HG02943 (cell line): Measurements from ENCODE around the gene PDIA3.
"Not testable (repeated sequence)": the region's sequence is repeated elsewhere in the genome, so short reads cannot be mapped to it uniquely, and the experiment has no call there.

Source experiments
- ATAC-seq: cut with Tn5 transposase; IDR thresholded peaks from one replicate; pipeline ENCODE4 v1.9.1; 2021; ENCODE audit warnings: mild to moderate bottlenecking, low read depth, moderate library complexity; ENCODE audit not compliant: unreplicated experiment

The PDIA3 gene

DNA sequence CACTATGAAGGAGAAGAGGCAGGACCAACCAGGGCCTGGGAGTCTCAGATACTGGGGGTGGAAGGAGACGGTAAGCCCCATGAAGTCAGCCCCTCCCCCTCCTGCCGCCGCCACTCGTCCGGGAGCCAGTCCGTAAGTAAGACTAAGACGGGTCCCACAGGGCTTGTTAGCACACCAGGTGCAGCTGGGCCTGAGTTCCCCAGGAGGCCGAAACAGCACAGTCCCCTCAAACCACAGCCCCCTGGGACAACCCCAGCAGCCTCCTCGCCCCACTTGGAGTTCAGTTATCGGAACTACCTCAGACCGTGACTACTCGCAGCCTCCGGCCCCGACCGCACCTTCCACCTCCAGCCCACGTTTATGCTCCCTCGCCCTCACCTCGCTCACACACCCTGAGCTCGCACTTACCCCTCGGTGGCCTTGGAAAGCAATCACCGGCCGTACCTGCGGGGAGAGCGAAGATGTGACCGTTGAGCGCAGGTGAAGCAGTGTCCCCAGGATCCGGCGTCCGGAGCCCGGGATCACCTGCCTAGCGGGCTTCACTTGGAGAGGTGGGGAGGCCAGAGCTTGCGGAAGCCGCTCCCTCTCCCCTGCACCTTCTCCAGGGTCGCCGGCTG is 30.0 kb downstream of the PDIA3 start:
- peak; percentile 56 for ATAC-seq

DNA sequence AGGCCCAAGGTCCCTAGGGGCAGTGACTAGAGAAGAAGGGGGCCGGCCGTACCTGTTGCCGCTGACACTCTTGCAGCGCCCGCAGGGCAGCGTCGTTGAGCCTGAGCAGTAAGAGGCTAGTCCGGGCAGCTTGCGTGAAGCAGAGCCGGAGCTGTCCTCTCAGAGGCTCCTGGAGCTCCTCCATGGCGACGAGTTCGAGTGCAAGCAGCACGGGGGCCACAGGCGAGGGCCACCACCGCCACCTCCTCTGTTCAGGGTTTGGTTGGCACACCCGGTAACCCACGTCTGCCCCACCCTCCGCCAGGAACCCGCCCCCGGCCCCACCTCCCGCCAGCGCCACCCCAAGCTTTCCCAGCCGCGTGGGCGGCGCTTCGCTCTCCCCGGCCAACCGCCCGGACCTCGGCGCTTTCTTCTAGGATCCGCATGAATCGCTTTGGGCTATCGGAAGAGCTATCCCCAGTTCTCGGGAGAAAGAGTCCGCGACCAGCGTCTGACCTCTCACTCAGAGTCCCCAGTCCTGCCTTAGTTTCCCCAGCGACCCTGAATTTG is 30.6 kb downstream of the PDIA3 start, which contains the start of gene ELL3:
Gene ELL3, minus strand, starts transcription at position 249 of the 549 bp plus-strand sequence. Its CDS starts 65 bp downstream, at position 184.
- ATAC-seq = peak; percentile 34

DNA sequence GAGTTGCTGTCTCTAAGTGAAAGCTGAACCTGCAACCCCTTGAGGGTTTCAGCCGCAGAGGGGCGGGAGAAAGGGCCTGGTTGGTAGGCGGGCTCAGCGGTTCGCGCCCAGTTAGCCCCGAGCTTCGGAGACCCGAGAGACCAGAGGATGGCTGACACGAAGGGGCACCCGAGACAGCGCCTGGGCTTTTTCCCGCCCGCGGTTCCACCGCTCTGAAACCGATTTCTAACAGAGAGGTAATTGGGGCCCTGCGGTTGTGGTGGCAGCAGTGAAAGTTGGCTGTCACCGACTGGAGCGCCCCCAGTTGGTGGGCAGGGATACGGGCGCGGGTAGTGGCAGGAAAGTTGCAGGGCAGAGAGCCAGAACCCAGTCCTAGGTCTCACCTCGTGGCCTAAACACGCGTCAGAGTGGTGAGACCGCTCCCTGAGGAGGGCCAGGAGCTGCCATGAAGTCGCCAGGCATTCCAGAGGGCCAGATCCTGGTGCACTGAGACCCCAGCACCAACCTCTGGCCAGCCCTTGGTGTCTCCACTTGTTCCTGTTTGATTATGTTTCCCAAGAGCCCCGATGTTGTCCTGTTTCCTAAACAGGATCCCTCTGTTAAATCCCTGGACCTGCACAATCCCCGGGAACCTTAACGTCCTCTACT is 31.2 kb downstream of the PDIA3 start:
- peak; percentile 62 for ATAC-seq

DNA sequence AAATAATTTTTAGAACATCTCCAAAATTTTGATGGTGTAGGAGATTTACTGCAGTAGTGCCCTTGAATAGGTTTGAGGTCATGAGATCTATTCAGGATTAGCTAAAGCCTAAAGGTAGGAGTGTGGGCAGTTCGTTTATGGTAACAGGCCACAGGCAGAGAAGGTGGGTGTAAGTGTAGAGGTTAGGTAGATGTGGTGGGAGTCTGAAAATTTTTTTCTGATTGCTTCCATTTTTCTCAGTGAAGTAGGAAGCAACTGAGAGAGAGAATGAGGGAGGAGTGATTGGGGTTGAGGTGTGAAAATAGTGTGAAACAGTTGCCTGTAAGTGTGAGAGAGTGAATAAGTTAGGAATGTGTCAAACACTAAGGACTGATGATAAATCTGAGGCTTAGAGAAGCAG is 32.8 kb downstream of the PDIA3 start:
- ATAC-seq = no peak

DNA sequence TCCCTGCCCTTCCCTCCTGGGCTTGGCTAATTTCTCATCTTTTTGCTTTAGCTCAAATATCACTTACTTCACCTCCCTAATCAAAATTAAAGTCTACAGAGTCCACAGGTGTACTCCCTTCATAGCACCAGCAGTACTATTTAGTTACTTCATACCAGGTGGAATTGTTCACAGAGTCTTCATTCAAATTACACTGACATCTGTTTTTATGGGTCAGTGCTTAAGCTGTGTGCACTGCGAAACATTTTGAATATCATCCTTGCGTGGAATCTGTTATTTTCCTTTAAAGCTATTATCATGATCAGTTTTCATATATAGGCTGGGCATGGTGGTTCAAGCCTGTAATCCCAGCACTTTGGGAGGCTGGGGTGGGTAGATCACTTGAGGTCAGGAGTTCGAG is 43.2 kb downstream of the PDIA3 start:
- no peak for ATAC-seq

DNA sequence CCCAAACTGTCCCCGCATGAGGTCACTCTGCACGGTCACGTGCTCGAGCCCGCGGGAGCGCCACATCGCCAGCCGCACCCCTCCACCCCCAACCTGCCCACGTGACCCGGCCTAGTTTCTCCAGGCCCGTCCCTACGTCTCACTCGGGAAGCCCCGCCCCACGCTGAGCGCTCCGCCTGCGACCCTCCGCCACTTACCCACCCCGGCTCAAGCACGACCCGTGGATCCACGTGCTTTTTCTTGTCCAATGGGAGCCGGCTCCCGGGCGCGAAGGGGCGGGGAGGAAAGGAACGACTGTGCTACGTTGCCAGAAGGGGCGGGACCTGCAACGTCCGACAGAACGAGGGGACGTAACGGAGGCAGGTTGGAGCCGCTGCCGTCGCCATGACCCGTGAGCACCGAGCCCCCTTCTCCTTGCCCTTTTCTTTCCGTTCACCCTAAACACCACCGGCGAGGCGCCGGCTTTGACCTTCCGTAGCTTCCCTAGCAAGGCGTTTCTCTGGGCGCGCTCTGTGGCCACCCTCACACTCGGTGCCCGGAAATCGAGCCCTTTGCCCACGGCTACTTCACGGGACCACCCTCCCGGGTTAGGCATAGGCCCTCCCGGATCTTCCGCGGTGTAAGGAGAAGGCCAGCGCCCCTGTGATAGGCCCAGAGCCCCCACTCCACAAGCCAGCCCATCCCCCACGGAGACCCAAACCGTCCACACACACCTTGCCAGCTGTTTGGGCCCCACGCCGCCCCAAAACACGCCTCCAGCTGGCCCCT is 45.9 kb downstream of the PDIA3 start, which contains the start of gene SERF2:
Gene SERF2, plus strand, starts transcription at position 328 of the 768 bp plus-strand sequence. Its CDS starts 57 bp downstream, at position 385.
- ATAC-seq = peak; percentile 84

DNA sequence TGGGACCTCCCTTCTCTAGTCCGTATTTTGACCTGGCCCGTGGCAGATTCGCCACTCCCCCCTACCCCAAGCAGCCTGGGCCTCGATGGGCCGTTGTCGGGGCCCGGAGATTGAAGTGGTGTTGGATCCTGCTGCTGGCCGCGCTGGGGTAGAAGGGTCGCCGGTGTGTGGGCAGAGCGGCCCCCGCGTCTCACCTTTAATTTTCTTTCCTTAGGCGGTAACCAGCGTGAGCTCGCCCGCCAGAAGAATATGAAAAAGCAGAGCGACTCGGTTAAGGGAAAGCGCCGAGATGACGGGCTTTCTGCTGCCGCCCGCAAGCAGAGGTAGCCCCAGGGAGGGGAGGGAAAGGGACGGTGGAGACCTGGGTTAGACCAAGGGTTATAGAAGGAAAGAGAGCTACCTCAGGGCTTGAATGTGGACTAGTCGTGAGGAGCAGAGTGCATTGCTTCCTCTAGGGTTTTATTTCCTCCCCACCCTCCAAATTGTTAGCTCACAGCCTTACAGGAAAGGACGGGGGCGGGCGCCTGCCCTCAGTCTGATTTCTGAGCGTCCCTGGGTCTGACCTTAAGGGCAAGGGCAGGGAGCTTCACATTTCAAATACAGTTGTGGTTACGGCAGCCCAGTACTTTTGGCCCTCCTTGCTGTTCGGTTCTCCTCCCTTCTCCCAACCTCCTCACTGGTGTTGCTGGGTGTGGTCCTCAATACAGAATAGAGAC is 46.7 kb downstream of the PDIA3 start:
- ATAC-seq = no peak

DNA sequence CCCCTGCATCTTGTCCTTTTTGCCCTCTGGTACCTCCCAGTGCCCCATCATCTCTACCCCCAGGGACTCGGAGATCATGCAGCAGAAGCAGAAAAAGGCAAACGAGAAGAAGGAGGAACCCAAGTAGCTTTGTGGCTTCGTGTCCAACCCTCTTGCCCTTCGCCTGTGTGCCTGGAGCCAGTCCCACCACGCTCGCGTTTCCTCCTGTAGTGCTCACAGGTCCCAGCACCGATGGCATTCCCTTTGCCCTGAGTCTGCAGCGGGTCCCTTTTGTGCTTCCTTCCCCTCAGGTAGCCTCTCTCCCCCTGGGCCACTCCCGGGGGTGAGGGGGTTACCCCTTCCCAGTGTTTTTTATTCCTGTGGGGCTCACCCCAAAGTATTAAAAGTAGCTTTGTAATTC is 47.4 kb downstream of the PDIA3 start:
- no peak for ATAC-seq

DNA sequence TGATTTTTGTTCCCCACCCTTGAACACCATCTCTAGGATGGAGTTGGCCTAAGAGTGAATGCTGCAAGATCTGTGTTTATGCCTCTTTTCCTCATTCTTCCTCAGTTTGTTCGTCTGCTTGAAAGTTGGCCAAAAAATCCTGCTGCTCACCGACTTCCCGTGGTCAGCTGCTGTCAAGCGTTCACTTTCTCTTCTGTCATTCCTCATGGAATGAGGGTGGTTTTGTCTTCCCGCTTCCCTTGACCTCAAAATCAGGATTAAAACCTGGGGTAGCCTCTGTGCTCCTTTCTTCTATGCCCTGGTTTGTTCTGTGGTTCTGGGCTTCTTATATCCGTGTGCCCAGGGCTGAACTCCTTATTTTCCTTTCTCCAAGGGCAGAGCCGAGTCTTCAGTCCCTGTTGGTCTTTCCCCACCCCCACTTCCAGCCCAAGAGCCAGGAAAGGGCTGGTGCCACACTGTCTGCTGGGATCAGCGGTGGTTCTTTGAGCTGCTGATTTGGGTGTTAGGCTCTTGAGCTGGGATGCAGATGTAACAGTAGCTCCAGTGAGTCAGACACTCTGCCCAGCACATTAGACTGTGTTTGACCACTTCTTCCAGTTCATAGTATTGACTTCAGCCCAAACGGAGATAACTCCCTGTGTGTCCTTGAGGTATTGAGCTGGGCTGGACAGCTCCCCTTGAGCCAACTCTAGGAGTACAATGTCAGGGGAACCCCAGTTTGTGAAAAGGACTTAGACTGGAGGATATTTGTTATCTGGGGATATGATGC is 48.2 kb downstream of the PDIA3 start:
- no peak for ATAC-seq

DNA sequence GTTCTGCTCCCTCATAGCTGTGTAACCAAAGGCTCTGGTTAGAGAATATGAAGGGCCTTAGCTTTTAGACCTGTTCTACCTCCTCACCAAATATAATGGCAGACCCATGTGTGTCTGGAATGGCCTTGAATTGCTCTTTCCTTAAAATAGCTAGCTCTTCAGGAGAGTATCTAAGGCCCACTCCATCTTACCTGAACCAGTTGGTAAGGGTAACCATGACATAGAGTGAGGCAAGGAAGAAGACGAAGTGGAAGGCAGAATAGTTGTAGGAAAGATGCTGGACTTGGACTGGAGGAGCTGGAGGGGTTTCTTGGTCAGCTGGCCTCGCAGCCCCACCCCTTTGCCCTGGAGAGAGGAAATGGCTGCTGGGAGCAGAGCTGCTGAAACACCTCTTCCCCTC is 49.0 kb downstream of the PDIA3 start:
- ATAC-seq = no peak

DNA sequence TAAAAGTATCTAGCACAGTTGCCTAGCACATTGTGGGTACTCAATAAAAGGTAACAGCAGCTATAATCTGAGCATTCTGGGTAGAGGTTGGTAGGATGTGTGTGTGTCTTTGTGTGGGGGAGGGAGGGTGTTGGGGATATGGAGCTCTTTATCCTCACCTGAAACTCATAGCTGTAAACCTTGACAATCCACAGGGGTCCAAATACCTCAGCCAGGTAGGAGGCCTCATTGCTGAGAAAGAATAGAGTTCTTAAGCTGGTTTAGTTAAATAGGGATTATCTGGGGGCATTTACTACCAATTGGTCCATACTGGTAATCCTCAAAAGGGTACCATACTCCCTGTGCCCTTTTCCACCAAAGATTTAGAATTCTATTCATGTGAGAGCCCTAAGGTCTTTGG is 49.8 kb downstream of the PDIA3 start:
- ATAC-seq = no peak

DNA sequence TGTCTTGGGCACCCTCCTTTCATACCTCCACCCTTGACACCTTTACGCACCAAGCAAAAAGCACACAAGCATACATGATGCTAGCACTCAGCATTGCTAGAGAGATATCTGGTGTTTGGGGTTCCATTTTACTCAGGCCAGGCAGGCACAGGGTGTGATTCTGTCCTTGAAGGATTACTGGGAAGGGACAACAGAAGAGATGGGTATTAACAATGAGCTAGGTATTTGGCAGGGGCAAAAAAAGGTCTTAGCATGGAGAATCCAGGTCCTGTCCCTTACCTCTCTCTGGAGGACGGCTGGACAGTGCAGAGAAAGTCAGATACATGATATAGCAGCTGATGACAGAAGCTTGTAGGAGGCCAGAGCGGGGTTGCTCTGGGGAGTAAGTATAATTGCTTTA is 50.3 kb downstream of the PDIA3 start:
- no peak for ATAC-seq

DNA sequence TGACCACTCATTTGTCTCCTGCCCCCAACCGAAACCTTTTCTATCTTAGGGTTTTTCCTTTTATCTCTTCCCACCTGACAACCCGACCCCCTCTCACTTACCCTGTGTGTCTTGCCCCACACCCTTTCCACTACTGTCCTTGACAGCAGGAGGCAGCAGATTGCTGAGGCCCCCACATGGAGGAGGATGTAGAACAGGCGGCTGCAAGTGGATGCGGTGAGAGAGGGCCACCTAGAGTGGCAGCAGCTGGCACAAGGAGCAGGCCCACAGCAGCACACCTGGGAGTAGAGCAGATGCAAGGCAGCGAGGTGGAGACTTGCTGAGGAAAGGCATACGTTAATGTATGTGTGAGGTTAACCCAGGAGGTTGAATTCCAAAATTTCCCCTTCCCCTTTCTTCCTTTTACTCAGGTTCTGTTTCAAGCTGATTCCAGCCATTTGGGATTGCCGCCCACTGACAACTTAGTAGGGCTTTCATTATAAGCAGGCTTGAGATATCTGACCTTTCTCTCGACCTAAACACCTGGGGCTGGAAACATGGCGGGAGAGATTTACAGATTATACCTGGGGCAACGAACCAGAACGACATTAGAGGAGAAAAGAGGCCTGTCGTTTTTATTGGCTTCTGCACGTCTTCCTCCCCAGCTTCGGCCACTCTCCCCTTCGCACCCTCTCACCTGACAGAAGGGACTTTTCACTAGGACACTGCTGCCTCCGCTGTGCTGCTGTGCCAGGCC is 53.1 kb downstream of the PDIA3 start:
- ATAC-seq = no peak

DNA sequence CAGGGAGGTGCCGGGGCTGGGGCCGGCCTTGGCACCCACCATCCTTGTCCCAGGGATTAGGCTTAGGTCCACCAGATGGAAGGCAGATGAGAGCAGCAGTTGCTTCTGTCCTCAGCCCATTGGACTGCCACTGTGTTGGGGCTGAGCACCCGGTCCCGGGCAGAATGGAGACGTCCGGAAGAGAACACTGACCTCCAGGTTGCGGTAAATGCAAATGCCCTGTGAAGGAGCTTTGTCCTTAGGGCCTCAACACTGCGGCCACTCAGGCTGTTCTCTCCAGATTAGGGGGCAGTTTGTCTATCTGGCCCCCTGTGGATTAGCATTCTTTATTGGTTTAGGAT is 53.7 kb downstream of the PDIA3 start, which contains the start of gene SERINC4:
Gene SERINC4, minus strand, starts transcription at position 276 of the 341 bp plus-strand sequence. Its CDS starts 234 bp downstream, at position 42.
- ATAC-seq = no peak

DNA sequence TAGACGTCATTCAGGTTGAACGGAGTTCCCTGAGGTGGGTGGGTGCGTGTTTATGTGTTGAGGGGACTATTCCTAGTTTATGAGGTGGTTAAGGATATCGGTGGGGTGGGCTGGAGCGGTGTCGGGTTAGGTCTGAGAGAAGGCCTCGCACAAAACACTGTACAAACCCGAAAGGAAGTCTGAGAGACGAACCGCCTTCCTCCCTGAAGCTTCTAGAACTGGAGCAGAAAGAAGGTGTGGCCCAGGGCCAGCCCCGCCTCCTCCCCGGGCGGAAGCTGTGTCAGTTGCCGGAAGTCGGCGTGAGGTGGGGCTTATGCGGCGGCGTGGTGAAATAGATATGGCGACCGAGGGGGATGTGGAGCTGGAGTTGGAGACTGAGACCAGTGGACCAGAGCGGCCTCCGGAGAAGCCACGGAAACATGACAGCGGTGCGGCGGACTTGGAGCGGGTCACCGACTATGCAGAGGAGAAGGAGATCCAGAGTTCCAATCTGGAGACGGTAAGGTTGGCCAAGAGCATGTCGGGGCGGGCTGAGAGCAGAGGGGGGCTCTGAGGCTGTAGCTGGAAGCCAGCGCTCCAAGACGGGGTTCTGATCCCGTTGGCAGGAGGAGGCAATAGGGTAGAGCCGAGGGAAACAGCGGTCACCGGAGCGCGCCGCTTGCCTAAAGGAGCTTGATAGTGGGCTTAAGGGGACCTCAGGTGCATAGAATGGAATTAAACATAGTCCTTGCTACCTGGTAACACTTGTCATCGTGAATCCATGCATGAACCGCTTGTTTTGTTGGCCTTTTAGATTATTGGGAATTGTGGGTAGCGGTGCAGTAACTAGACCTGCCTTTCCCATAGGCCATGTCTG is 54.3 kb downstream of the PDIA3 start, which contains the start of gene HYPK:
Gene HYPK, plus strand, starts transcription at position 314 of the 856 bp plus-strand sequence. Its CDS starts 24 bp downstream, at position 338.
- peak; percentile 79 for ATAC-seq

DNA sequence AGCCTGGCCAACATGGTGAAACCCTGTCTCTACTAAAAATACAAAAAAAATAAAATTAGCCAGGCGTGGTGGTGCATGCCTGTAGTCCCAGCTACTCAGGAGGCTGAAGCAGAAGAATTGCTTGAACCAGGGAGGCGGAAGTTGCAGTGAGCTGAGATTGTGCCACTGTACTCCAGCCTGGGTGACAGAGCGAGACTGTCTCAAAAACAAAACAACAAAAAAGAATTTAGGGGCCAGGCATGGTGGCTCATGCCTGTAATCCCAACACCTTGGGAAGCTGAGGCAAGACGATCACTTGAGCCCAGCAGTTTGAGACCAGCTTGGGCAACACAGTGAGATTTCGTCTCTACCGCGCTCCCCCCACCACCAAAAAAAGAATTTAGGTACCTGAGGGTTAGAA is 56.4 kb downstream of the PDIA3 start:
- ATAC-seq = not testable (repeated sequence)

DNA sequence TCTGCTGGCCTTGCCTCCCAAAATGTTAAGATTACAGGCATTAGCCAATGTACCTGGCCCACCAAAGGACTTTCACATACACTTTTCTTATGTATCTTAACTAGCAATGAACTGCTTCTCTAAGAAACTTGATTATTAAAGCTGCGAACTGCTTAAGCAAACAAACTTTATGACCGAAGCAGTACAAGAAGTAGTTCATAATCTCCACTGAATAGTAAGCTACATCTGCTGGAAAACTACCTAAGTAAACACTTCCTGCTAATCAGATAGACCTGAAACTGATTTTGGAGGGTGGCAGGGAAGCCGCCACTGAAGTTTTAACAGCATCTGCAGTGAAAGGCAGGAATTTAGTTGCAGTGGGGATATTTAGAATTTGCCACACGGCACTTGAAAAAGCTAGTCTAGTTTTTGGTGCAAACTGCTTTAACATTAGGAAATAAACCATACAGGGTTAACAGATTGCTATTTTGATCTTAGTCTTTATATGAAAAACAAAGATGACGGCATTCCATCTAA is 62.3 kb downstream of the PDIA3 start:
- ATAC-seq = no peak
